KMS-11 (cell line): ENCODE data around the gene KRTAP20-1.

Experiments used
- H2AFZ ChIP-seq: fragments of 200-600 bp; sonication (generic); 2 replicates; pipeline ENCODE4 v1.6.1; 2016; ENCODE audit warnings: antibody characterized with exemption, mixed run types, low read depth
- H3K27ac ChIP-seq: fragments of 200-600 bp; sonication (generic); 2 replicates; pipeline ENCODE4 v1.6.1; 2016; ENCODE audit warnings: mild to moderate bottlenecking, mixed run types
- H3K27me3 ChIP-seq: fragments of 200-600 bp; sonication (generic); 2 replicates; pipeline ENCODE4 v1.6.1; 2017; ENCODE audit warnings: mild to moderate bottlenecking, low read depth, mixed run types, moderate library complexity; ENCODE audit not compliant: insufficient read depth
- H3K36me3 ChIP-seq: fragments of 200-600 bp; sonication (generic); 2 replicates; pipeline ENCODE4 v1.6.1; 2017; ENCODE audit warnings: mild to moderate bottlenecking, mixed run types; ENCODE audit not compliant: insufficient read depth
- H3K4me1 ChIP-seq: fragments of 200-600 bp; sonication (generic); 2 replicates; pipeline ENCODE4 v1.6.1; 2016; ENCODE audit warnings: mild to moderate bottlenecking, low read depth, mixed run types; ENCODE audit not compliant: poor library complexity, severe bottlenecking
- H3K4me2 ChIP-seq: fragments of 200-600 bp; sonication (generic); 2 replicates; pipeline ENCODE4 v1.7.0; 2016; ENCODE audit warnings: mild to moderate bottlenecking, mixed run types
- H3K4me3 ChIP-seq: fragments of 200-600 bp; sonication (generic); IDR thresholded peaks from 2 replicates; pipeline ENCODE4 v1.6.1; 2017; ENCODE audit warnings: low read depth, low read length, mixed read lengths; ENCODE audit not compliant: insufficient read depth
- H3K79me2 ChIP-seq: fragments of 200-600 bp; sonication (generic); 2 replicates; pipeline ENCODE4 v1.6.1; 2016; ENCODE audit warnings: low read depth, mixed run types; ENCODE audit not compliant: insufficient read depth
- H3K9ac ChIP-seq: fragments of 200-600 bp; sonication (generic); 2 replicates; pipeline ENCODE4 v1.6.1; 2016; ENCODE audit warnings: mild to moderate bottlenecking, mixed run types
- H4K20me1 ChIP-seq: fragments of 200-600 bp; sonication (generic); 2 replicates; pipeline ENCODE4 v1.6.1; 2016; ENCODE audit warnings: mild to moderate bottlenecking, mixed run types; ENCODE audit not compliant: insufficient read depth
- TF ChIP-seq, protein P1 (sequence below): fragments of 200-600 bp; sonication (generic); conservative IDR thresholded peaks from 2 replicates; pipeline ENCODE4 v1.6.1; 2017; ENCODE audit warnings: low read depth, mild to moderate bottlenecking, antibody characterized with exemption, low read length, moderate library complexity, mixed read lengths

The KRTAP20-1 gene, protein sequence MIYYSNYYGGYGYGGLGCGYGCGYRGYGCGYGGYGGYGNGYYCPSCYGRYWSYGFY

DNA sequence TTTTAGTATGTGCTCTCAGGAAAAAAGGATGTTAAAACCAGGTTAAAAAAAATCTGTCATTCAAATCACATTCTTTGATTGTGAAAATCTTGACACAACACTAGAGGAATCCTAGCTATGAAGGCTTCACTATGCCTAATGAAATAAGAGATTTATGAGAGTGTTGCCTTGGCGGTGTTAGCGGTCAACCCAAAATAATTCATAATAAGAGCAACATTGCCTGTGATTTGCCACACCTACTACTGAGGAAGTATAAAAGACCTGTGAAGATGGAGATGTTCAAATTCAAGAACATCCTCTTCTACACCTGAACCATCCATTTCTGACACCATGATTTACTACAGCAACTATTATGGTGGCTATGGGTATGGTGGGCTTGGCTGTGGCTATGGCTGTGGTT lies at the start of gene KRTAP20-1:
Gene KRTAP20-1 (plus strand): TSS at position 301 of the 400 bp plus-strand sequence. CDS start 30 bp downstream, at position 331.
- Histone ChIP-seq H3K4me3 (no peak within 1 kb of the TSS), H4K20me1 (no peaks in the 10 kb centered on the region), H3K27ac (no peak within 1 kb of the TSS), H3K36me3 (no peaks in the 10 kb centered on the region), H3K4me2 (no peak within 1 kb of the TSS), H3K79me2 (no peaks in the 10 kb centered on the region), H3K9ac (no peak within 1 kb of the TSS), H3K27me3 (no peaks in the 10 kb centered on the region), H3K4me1 (peaks cover 14% of the 10 kb centered on the region), H2AFZ (no peak within 1 kb of the TSS)
- TF ChIP-seq, protein P1, sequence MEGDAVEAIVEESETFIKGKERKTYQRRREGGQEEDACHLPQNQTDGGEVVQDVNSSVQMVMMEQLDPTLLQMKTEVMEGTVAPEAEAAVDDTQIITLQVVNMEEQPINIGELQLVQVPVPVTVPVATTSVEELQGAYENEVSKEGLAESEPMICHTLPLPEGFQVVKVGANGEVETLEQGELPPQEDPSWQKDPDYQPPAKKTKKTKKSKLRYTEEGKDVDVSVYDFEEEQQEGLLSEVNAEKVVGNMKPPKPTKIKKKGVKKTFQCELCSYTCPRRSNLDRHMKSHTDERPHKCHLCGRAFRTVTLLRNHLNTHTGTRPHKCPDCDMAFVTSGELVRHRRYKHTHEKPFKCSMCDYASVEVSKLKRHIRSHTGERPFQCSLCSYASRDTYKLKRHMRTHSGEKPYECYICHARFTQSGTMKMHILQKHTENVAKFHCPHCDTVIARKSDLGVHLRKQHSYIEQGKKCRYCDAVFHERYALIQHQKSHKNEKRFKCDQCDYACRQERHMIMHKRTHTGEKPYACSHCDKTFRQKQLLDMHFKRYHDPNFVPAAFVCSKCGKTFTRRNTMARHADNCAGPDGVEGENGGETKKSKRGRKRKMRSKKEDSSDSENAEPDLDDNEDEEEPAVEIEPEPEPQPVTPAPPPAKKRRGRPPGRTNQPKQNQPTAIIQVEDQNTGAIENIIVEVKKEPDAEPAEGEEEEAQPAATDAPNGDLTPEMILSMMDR, result no peak

DNA sequence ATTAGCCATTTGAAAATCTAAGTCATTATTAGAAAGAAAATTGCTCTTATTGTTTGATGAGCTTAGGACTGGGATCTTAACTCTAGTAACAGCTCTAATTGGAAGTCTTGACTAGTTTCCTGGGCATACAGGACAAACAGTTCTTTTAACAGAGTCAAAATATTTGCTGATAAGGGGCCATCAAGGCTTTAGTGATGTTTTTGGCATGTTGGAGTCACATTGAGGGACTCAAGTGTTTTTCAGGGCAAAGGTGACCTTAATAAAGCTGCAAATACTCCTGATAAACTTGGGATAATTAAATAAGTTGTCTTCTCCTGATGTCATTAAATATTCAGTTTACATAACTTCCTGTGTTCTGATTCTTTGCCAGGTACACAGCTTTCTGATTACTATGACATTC lies 48.6 kb upstream of the KRTAP20-1 start:
- Histone ChIP-seq H3K4me1 (peaks cover 4% of the 10 kb centered on the region), H3K27me3 (no peaks in the 10 kb centered on the region)
- TF ChIP-seq, protein P1, result no peak

DNA sequence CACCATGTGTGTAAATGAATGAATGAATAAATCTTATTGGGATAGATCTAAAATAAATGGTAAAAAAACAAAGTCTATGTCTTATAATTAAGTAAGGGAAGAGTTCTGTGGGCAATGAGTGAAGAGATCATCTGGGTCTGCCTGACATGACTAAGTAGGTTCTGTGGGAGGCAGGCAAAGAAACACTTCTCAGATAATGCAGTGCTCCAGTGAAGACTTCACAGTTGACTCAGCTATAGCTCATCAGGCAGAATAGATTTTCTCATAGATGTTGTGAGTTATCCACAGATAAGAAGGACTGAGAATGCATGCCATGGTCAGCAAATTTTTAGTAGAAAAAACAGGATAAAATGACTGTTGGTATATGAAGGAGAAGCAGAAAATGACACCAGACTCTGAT lies 38.5 kb upstream of the KRTAP20-1 start:
- Histone ChIP-seq H3K79me2 (no peaks in the 10 kb centered on the region), H3K36me3 (no peaks in the 10 kb centered on the region), H3K4me1 (no peaks in the 10 kb centered on the region), H2AFZ (no peak overlapping the region; the same call in 1 of the 2 replicates), H3K27me3 (no peaks in the 10 kb centered on the region), H3K9ac (no peak overlapping the region), H3K4me2 (no peak overlapping the region), H4K20me1 (no peaks in the 10 kb centered on the region), H3K4me3 (no peak overlapping the region), H3K27ac (no peak overlapping the region)
- TF ChIP-seq, protein P1, result no peak

More for the DNA sequence above, 48.6 kb upstream of the KRTAP20-1 start:
- H3K9ac ChIP-seq, result no peak overlapping the region
- no peak overlapping the region for H3K4me2 ChIP-seq
- no peaks in the 10 kb centered on the region for H4K20me1 ChIP-seq
- no peak overlapping the region for H2AFZ ChIP-seq
- H3K79me2 ChIP-seq, result no peaks in the 10 kb centered on the region
- H3K4me3 ChIP-seq, result no peak overlapping the region
- H3K27ac ChIP-seq, result no peak overlapping the region
- H3K36me3 ChIP-seq, result no peaks in the 10 kb centered on the region

DNA sequence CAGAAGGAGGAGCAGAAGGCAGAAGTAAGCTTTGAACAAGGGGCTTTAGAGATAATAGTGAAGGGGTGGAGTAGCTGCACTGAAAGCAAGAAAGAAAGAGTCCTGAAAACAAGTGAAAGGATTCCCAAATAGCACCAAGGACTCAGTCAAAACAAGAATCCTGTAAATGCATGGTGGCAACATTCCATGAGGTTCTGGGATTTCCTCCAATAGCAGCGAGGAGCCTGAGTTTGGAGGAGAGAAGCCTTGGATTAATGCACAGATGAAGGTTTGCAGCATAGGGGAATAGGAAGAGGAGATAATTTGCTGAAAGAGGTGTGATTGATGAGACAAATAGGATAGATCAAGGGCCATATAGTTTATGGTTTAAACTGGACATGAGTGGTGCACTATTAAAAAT lies 36.9 kb upstream of the KRTAP20-1 start:
- Histone ChIP-seq H3K79me2 (no peaks in the 10 kb centered on the region), H3K4me1 (no peaks in the 10 kb centered on the region), H3K9ac (no peak overlapping the region), H4K20me1 (no peaks in the 10 kb centered on the region), H2AFZ (no peak overlapping the region), H3K27ac (no peak overlapping the region), H3K4me3 (no peak overlapping the region), H3K4me2 (no peak overlapping the region), H3K27me3 (no peaks in the 10 kb centered on the region), H3K36me3 (no peaks in the 10 kb centered on the region)
- TF ChIP-seq, protein P1, result no peak
